ENCODE measurements around the gene IL17REL. TPM values are rescaled to one million over a fixed set of nuclear protein-coding genes. Genes with fewer than 3 reads are reported as not detected.

The IL17REL gene
- total and polyA plus RNA-seq, 10 of the 15 experiments (the other 5 are each of a cell fraction or from before 2014, with no cell fraction given): 0.03 TPM; not detected in 9

DNA sequence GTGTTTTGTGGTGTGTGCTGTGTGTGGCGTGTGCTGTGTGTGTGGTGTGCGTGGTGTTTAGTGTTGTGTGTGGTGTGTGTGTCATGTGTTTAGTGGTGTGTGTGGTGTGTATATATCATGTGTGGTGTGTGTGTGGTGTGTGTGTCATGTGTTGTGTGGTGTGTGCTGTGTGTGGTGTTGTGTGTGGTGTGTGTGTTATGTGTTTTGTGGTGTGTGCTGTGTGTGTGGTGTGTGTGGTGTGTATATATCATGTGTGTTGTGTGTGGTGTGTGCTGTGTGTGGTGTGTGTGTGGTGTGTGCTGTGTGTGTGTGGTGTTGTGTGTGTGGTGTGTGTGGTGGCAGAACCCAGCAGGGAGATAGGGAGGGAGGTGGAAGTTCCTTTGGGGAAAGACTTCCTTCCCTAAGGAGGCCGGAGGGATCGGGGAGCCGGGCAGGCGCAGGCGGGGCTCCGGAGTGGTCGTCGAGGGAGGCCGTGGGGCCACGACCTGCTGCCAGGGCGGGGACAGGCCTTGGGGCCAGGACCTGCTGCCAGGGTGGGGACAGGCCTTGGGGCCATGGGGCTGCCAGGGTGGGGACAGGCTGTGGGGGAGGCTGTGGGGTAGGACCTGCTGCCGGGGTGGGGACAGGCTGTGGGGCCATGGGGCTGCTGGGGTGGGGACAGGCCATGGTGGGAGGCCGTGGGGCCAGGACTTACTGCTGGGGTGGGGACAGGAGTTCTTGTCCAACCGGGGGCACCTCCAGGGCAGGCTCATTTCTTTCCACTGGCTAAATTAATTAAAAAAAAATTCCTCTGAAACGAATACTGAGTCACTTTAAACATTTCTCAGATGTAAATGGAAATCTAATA, 36.8 kb downstream of the IL17REL start (continued):
- TF ChIP-seq, protein P1, sequence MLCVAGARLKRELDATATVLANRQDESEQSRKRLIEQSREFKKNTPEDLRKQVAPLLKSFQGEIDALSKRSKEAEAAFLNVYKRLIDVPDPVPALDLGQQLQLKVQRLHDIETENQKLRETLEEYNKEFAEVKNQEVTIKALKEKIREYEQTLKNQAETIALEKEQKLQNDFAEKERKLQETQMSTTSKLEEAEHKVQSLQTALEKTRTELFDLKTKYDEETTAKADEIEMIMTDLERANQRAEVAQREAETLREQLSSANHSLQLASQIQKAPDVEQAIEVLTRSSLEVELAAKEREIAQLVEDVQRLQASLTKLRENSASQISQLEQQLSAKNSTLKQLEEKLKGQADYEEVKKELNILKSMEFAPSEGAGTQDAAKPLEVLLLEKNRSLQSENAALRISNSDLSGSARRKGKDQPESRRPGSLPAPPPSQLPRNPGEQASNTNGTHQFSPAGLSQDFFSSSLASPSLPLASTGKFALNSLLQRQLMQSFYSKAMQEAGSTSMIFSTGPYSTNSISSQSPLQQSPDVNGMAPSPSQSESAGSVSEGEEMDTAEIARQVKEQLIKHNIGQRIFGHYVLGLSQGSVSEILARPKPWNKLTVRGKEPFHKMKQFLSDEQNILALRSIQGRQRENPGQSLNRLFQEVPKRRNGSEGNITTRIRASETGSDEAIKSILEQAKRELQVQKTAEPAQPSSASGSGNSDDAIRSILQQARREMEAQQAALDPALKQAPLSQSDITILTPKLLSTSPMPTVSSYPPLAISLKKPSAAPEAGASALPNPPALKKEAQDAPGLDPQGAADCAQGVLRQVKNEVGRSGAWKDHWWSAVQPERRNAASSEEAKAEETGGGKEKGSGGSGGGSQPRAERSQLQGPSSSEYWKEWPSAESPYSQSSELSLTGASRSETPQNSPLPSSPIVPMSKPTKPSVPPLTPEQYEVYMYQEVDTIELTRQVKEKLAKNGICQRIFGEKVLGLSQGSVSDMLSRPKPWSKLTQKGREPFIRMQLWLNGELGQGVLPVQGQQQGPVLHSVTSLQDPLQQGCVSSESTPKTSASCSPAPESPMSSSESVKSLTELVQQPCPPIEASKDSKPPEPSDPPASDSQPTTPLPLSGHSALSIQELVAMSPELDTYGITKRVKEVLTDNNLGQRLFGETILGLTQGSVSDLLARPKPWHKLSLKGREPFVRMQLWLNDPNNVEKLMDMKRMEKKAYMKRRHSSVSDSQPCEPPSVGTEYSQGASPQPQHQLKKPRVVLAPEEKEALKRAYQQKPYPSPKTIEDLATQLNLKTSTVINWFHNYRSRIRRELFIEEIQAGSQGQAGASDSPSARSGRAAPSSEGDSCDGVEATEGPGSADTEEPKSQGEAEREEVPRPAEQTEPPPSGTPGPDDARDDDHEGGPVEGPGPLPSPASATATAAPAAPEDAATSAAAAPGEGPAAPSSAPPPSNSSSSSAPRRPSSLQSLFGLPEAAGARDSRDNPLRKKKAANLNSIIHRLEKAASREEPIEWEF (IDR thresholded peaks at IDR 0.05; ENCODE audit: insufficient replicate concordance, low read depth, low read length): no peak
- peak; percentile 34; the same call in 1 of the 2 replicates for TF ChIP-seq RB1 (IDR thresholded peaks at IDR 0.05; ENCODE audit: borderline replicate concordance)
- TF ChIP-seq MTA2 (IDR thresholded peaks at IDR 0.05; ENCODE audit: low read depth): 0 out of 2 replicates have a peak, but pooled peaks have one; percentile 13
- 0 out of 3 replicates have a peak, but pooled peaks of 1 of the 2 experiments have one; percentile 28 for TF ChIP-seq EGR1 (IDR thresholded peaks at IDR 0.05; ENCODE audit: borderline replicate concordance in 1 of 2, low read depth in 2 of 2, low read length in 2 of 2)
- no peak for TF ChIP-seq NFIC (IDR thresholded peaks at IDR 0.05; ENCODE audit: low read depth, low read length)
- no peak for TF ChIP-seq NR2C2 (IDR thresholded peaks at IDR 0.05; ENCODE audit: borderline replicate concordance, control insufficient read depth, insufficient read length, low read depth)
- TF ChIP-seq IKZF1 (conservative IDR thresholded peaks at IDR 0.05): peak; percentile 88
- peak in 1 of 2 experiments; percentile 21; a peak in 1 of 4 replicates for TF ChIP-seq BHLHE40 (IDR thresholded peaks at IDR 0.05; ENCODE audit: borderline replicate concordance in 1 of 2, low read depth in 2 of 2, low read length in 1 of 2)
- TF ChIP-seq, protein P2, sequence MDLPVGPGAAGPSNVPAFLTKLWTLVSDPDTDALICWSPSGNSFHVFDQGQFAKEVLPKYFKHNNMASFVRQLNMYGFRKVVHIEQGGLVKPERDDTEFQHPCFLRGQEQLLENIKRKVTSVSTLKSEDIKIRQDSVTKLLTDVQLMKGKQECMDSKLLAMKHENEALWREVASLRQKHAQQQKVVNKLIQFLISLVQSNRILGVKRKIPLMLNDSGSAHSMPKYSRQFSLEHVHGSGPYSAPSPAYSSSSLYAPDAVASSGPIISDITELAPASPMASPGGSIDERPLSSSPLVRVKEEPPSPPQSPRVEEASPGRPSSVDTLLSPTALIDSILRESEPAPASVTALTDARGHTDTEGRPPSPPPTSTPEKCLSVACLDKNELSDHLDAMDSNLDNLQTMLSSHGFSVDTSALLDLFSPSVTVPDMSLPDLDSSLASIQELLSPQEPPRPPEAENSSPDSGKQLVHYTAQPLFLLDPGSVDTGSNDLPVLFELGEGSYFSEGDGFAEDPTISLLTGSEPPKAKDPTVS (IDR thresholded peaks at IDR 0.05; ENCODE audit: low read depth, low read length): no peak
- TF ChIP-seq TAF1 (IDR thresholded peaks at IDR 0.05; ENCODE audit: borderline replicate concordance, low read depth, low read length): no peak
- no peak for TF ChIP-seq MYC (IDR thresholded peaks at IDR 0.05; ENCODE audit: insufficient read depth, insufficient read length, insufficient replicate concordance, low read length, severe bottlenecking)
- 0 out of 2 replicates have a peak, but pooled peaks have one; percentile 19 for TF ChIP-seq DPF2 (IDR thresholded peaks at IDR 0.05)
- TF ChIP-seq, protein P3, sequence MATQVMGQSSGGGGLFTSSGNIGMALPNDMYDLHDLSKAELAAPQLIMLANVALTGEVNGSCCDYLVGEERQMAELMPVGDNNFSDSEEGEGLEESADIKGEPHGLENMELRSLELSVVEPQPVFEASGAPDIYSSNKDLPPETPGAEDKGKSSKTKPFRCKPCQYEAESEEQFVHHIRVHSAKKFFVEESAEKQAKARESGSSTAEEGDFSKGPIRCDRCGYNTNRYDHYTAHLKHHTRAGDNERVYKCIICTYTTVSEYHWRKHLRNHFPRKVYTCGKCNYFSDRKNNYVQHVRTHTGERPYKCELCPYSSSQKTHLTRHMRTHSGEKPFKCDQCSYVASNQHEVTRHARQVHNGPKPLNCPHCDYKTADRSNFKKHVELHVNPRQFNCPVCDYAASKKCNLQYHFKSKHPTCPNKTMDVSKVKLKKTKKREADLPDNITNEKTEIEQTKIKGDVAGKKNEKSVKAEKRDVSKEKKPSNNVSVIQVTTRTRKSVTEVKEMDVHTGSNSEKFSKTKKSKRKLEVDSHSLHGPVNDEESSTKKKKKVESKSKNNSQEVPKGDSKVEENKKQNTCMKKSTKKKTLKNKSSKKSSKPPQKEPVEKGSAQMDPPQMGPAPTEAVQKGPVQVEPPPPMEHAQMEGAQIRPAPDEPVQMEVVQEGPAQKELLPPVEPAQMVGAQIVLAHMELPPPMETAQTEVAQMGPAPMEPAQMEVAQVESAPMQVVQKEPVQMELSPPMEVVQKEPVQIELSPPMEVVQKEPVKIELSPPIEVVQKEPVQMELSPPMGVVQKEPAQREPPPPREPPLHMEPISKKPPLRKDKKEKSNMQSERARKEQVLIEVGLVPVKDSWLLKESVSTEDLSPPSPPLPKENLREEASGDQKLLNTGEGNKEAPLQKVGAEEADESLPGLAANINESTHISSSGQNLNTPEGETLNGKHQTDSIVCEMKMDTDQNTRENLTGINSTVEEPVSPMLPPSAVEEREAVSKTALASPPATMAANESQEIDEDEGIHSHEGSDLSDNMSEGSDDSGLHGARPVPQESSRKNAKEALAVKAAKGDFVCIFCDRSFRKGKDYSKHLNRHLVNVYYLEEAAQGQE (IDR thresholded peaks at IDR 0.05; ENCODE audit: low read depth, low read length): no peak
- TF ChIP-seq EED (IDR thresholded peaks at IDR 0.05; ENCODE audit: low read depth): peak; percentile 76
- TF ChIP-seq TBL1XR1 (IDR thresholded peaks at IDR 0.05; ENCODE audit: low read depth, low read length): no peak
- peak; percentile 94 for TF ChIP-seq IKZF2 (IDR thresholded peaks at IDR 0.05)
- peak; percentile 42 for TF ChIP-seq RUNX3 (IDR thresholded peaks at IDR 0.05; ENCODE audit: low read length)
- no peak for TF ChIP-seq LARP7 (IDR thresholded peaks at IDR 0.05)
- TF ChIP-seq BACH1 (IDR thresholded peaks at IDR 0.05; ENCODE audit: borderline replicate concordance): no peak
